SK-N-SH (cell line): ENCODE measurements around the gene PLXND1. TPM values are rescaled to one million over a fixed set of nuclear protein-coding genes. Genes with fewer than 3 reads are reported as not detected.

Experiments used
- CTCF ChIA-PET: fragments of 300-600, 350-600 bp; formaldehyde crosslinking; extraction: SDS; loops from one replicate; lab custom pipeline; 2021; lab: Yijun Ruan, JAX
- POLR2A ChIA-PET: fragments of 350-600 bp; sonication (Branson Sonifier 250); formaldehyde crosslinking; extraction: SDS; loops from one replicate; lab custom pipeline; 2020; ENCODE audit warnings: antibody characterized with exemption, inconsistent platforms; lab: Yijun Ruan, JAX
- DNase-seq: peaks from one replicate; pipeline ENCODE4 v3.0.0; 2012
- H2AFZ ChIP-seq: fragments of 200-600 bp; sonication (generic); 2 replicates; pipeline ENCODE4 v1.8.1; 2016; ENCODE audit warnings: antibody characterized with exemption, mild to moderate bottlenecking, low read depth
- H3F3A ChIP-seq: fragments of 200-600 bp; sonication (generic); replicated peaks from 2 replicates; pipeline ENCODE3; 2016; ENCODE audit warnings: antibody characterized with exemption, mild to moderate bottlenecking; ENCODE audit not compliant: insufficient read depth
- H3K27ac ChIP-seq, 2 experiments: fragments of 200-500 bp in 1 of 2; fragments of 200-600 bp in 1 of 2; sonication (Bioruptor generic) in 1 of 2; sonication (generic), shearing (Covaris generic) in 1 of 2; 2 replicates each; pipeline versions ENCODE4 v1.5.1 to v1.6.1; 2014 to 2016; ENCODE audit warnings: low read depth in 2 of 2, inconsistent platforms in 1 of 2, low read length in 1 of 2, mild to moderate bottlenecking in 1 of 2, mixed read lengths in 1 of 2
- H3K27me3 ChIP-seq: fragments of 200-600 bp; sonication (generic), shearing (Covaris generic); 2 replicates; pipeline ENCODE4 v1.6.1; 2016; ENCODE audit warnings: mixed run types; ENCODE audit not compliant: insufficient read depth
- H3K36me3 ChIP-seq, 2 experiments: fragments of 200-500 bp in 1 of 2; fragments of 200-600 bp in 1 of 2; sonication (Bioruptor generic) in 1 of 2; sonication (generic) in 1 of 2; replicated peaks in 1 of 2; 2 replicates each; pipeline versions ENCODE3 to v1.5.1; 2014 to 2016; ENCODE audit warnings: low read length in 1 of 2, mild to moderate bottlenecking in 1 of 2; ENCODE audit not compliant: insufficient read depth in 2 of 2, control insufficient read depth in 1 of 2
- H3K4me1 ChIP-seq, 2 experiments: fragments of 200-500 bp in 1 of 2; fragments of 200-600 bp in 1 of 2; sonication (Bioruptor generic) in 1 of 2; sonication (generic), shearing (Covaris generic) in 1 of 2; 2 replicates each; pipeline versions ENCODE4 v1.5.1 to v1.6.1; 2014 to 2016; ENCODE audit warnings: low read depth in 1 of 2, low read length in 1 of 2, mixed run types in 1 of 2; ENCODE audit not compliant: insufficient read depth in 2 of 2, control insufficient read depth in 1 of 2
- H3K4me2 ChIP-seq: fragments of 200-600 bp; sonication (generic), shearing (Covaris generic); 2 replicates; pipeline ENCODE4 v1.6.1; 2017; ENCODE audit warnings: mixed run types
- H3K4me3 ChIP-seq, 2 experiments: fragments of 200-500 bp in 1 of 2; fragments of 200-600 bp in 1 of 2; sonication (Bioruptor generic) in 1 of 2; sonication (generic), shearing (Covaris generic) in 1 of 2; 2 replicates each; pipeline versions ENCODE4 v1.5.1 to v1.8.1; 2014 to 2016; ENCODE audit warnings: low read depth in 2 of 2, inconsistent platforms in 1 of 2, low read length in 1 of 2, mild to moderate bottlenecking in 1 of 2, mixed read lengths in 1 of 2, moderate library complexity in 1 of 2
- H3K79me2 ChIP-seq: fragments of 200-600 bp; sonication (generic); 2 replicates; pipeline ENCODE4 v1.8.1; 2017; ENCODE audit warnings: mild to moderate bottlenecking; ENCODE audit not compliant: insufficient read depth
- H3K9ac ChIP-seq: fragments of 200-600 bp; sonication (generic); 2 replicates; pipeline ENCODE4 v1.6.1; 2017; ENCODE audit warnings: mixed run types
- H3K9me2 ChIP-seq: fragments of 200-600 bp; sonication (generic); 2 replicates; pipeline ENCODE4 v1.6.1; 2017; ENCODE audit warnings: mixed run types
- H3K9me3 ChIP-seq: fragments of 200-600 bp; sonication (generic); 2 replicates; pipeline ENCODE4 v1.6.1; 2017; ENCODE audit warnings: mixed run types, mild to moderate bottlenecking, moderate library complexity
- H4K20me1 ChIP-seq: fragments of 200-600 bp; sonication (generic); 2 replicates; pipeline ENCODE4 v1.6.1; 2017; ENCODE audit warnings: mild to moderate bottlenecking, mixed run types; ENCODE audit not compliant: insufficient read depth
- ELF1 ChIP-seq: IDR thresholded peaks from 2 replicates; pipeline ENCODE4 v1.4.0; 2012
- EP300 ChIP-seq, 2 experiments: IDR thresholded peaks; 2 replicates each; pipeline versions ENCODE4 v1.4.0 to v1.6.1; 2012; ENCODE audit warnings: borderline replicate concordance in 1 of 2, low read depth in 1 of 2, low read length in 1 of 2
- EZH2phosphoT487 ChIP-seq: fragments of 200-600 bp; sonication (generic); IDR thresholded peaks from 2 replicates; pipeline ENCODE4 v1.6.1; 2017; ENCODE audit warnings: low read depth, mixed run types, mild to moderate bottlenecking, antibody characterized with exemption, moderate library complexity, borderline replicate concordance
- FOSL2 ChIP-seq: IDR thresholded peaks from 2 replicates; pipeline ENCODE4 v1.4.0; 2012; ENCODE audit warnings: low read depth, mild to moderate bottlenecking, moderate library complexity, borderline replicate concordance
- RAD21 ChIP-seq: IDR thresholded peaks from 2 replicates; pipeline ENCODE4 v1.6.1; 2012; ENCODE audit warnings: mild to moderate bottlenecking, low read length
- RFX5 ChIP-seq: IDR thresholded peaks from 2 replicates; pipeline ENCODE4 v1.6.1; 2012; ENCODE audit warnings: mild to moderate bottlenecking, improper control_type of control experiment, low read length
- SIN3A ChIP-seq: IDR thresholded peaks from 2 replicates; pipeline ENCODE4 v1.6.1; 2012; ENCODE audit warnings: low read depth, mild to moderate bottlenecking, low read length, moderate library complexity, borderline replicate concordance
- SMC3 ChIP-seq: IDR thresholded peaks from 2 replicates; pipeline ENCODE4 v1.6.1; 2012; ENCODE audit warnings: low read depth, low read length, improper control_type of control experiment
- TEAD4 ChIP-seq: IDR thresholded peaks from 2 replicates; pipeline ENCODE4 v1.4.0; 2012; ENCODE audit warnings: mild to moderate bottlenecking, borderline replicate concordance; ENCODE audit not compliant: insufficient read depth
- USF2 ChIP-seq: fragments of 150-350 bp; IDR thresholded peaks from 2 replicates; pipeline ENCODE4 v1.6.1; 2017; ENCODE audit warnings: antibody characterized with exemption, low read length, low read depth, borderline replicate concordance
- WGBS: methylation state at CpG from one replicate; pipeline ENCODE4 v1.1.6; 2017; ENCODE audit warnings: low lambda C conversion rate; 5-methylcytosine and 5-hydroxymethylcytosine counted together
- polyA plus RNA-seq, 3 experiments: library from polyadenylated mRNA; depleted of rRNA; stranded (reverse); fragments of >200 nt; gene quantifications; 2 replicates each; pipeline ENCODE4 v1.2.3, GENCODE V29; 2012
- TF ChIP-seq, protein P1 (sequence below): IDR thresholded peaks from 2 replicates; pipeline ENCODE4 v1.6.1; 2012; ENCODE audit warnings: mild to moderate bottlenecking, low read depth, low read length, moderate library complexity
- TF ChIP-seq, protein P2 (sequence below): IDR thresholded peaks from 2 replicates; pipeline ENCODE4 v1.4.0; 2012; ENCODE audit warnings: low read depth, borderline replicate concordance
- TF ChIP-seq, protein P3 (sequence below): fragments of 200-600 bp; sonication (generic); IDR thresholded peaks from 2 replicates; pipeline ENCODE4 v1.6.1; 2017; ENCODE audit warnings: antibody characterized with exemption, mild to moderate bottlenecking, moderate library complexity
- TF ChIP-seq, protein P4 (sequence below): IDR thresholded peaks from 2 replicates; pipeline ENCODE4; 2012

PLXND1 gene
- polyA plus RNA-seq, 1 of the 3 experiments (the other 2 are of a cell fraction) = 53.5 TPM

DNA sequence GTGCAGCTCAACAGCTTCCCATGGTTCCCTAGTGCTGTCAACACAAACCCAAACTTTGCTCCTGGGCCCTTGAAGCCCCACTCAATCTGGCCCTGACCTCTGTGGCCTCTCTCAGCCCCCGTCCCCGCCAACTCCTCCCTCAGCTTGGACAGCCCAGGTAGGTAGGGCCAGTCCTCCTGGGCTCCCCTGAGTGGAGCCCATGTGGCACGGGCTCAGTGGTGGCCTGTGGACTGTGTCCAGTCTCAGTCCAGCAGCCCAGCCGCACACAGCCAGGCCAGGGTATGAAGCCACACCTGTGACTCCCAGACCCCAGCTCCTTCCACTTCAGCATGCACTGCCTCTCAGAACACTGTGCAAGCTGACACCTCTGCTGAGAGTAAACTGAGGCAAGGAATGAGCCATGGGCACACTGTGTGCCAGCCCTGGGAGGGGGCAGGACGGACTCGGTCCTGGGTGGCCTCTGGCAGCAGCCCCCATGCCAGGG, 11.5 kb downstream of the PLXND1 start:
- POLR2A ChIA-PET = no interaction called here
- no peak overlapping the region for H3K9ac ChIP-seq
- 94% methylated on average over 4 of the region's 6 CpGs for WGBS

GRCh38 chr3:129594409-129594808, 12.1 kb downstream of the PLXND1 start:
- Histone ChIP-seq H3K4me2 (no peak overlapping the region), H3K9ac (no peak overlapping the region), H4K20me1 (no peaks in the 10 kb centered on the region), H3K9me2 (no peaks in the 10 kb centered on the region), H3K9me3 (no peaks in the 10 kb centered on the region), H3K27me3 (no peaks in the 10 kb centered on the region), H3K36me3 (no peaks in the 10 kb centered on the region), H3F3A (peaks cover 3% of the 10 kb centered on the region), H2AFZ (no peak overlapping the region), H3K79me2 (peaks cover 19% of the 10 kb centered on the region), H3K4me3 (no peak overlapping the region), H3K27ac (no peak overlapping the region), H3K4me1 (peaks cover 2 to 10% of the 10 kb centered on the region in 2 experiments; a peak in 3 of 4 replicates)
- WGBS = 90% methylated on average over 10 of the region's 10 CpGs
- DNase-seq = no peak
- ChIA-PET POLR2A (no interaction called here), CTCF (interaction anchor here (1.0 to 2.1 kb wide), 3 partner anchors 11 to 104 kb away, joined by 3 to 7 read pairs (median 4); no protein-coding TSS in a partner anchor)
- TF ChIP-seq RAD21 (no peak), USF2 (no peak), RFX5 (no peak), EP300 (IDR thresholded peaks at IDR 0.05; ENCODE audit: borderline replicate concordance in 1 of 2, low read depth in 1 of 2, low read length in 1 of 2) (no peak), ELF1 (no peak), EZH2phosphoT487 (no peak), TEAD4 (no peak), SMC3 (no peak), FOSL2 (no peak)
- TF ChIP-seq, protein P1, sequence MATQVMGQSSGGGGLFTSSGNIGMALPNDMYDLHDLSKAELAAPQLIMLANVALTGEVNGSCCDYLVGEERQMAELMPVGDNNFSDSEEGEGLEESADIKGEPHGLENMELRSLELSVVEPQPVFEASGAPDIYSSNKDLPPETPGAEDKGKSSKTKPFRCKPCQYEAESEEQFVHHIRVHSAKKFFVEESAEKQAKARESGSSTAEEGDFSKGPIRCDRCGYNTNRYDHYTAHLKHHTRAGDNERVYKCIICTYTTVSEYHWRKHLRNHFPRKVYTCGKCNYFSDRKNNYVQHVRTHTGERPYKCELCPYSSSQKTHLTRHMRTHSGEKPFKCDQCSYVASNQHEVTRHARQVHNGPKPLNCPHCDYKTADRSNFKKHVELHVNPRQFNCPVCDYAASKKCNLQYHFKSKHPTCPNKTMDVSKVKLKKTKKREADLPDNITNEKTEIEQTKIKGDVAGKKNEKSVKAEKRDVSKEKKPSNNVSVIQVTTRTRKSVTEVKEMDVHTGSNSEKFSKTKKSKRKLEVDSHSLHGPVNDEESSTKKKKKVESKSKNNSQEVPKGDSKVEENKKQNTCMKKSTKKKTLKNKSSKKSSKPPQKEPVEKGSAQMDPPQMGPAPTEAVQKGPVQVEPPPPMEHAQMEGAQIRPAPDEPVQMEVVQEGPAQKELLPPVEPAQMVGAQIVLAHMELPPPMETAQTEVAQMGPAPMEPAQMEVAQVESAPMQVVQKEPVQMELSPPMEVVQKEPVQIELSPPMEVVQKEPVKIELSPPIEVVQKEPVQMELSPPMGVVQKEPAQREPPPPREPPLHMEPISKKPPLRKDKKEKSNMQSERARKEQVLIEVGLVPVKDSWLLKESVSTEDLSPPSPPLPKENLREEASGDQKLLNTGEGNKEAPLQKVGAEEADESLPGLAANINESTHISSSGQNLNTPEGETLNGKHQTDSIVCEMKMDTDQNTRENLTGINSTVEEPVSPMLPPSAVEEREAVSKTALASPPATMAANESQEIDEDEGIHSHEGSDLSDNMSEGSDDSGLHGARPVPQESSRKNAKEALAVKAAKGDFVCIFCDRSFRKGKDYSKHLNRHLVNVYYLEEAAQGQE = no peak
- TF ChIP-seq, protein P2, sequence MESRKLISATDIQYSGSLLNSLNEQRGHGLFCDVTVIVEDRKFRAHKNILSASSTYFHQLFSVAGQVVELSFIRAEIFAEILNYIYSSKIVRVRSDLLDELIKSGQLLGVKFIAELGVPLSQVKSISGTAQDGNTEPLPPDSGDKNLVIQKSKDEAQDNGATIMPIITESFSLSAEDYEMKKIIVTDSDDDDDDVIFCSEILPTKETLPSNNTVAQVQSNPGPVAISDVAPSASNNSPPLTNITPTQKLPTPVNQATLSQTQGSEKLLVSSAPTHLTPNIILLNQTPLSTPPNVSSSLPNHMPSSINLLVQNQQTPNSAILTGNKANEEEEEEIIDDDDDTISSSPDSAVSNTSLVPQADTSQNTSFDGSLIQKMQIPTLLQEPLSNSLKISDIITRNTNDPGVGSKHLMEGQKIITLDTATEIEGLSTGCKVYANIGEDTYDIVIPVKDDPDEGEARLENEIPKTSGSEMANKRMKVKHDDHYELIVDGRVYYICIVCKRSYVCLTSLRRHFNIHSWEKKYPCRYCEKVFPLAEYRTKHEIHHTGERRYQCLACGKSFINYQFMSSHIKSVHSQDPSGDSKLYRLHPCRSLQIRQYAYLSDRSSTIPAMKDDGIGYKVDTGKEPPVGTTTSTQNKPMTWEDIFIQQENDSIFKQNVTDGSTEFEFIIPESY = no peak

More for the DNA sequence above, 11.5 kb downstream of the PLXND1 start:
- TF ChIP-seq, protein P3, sequence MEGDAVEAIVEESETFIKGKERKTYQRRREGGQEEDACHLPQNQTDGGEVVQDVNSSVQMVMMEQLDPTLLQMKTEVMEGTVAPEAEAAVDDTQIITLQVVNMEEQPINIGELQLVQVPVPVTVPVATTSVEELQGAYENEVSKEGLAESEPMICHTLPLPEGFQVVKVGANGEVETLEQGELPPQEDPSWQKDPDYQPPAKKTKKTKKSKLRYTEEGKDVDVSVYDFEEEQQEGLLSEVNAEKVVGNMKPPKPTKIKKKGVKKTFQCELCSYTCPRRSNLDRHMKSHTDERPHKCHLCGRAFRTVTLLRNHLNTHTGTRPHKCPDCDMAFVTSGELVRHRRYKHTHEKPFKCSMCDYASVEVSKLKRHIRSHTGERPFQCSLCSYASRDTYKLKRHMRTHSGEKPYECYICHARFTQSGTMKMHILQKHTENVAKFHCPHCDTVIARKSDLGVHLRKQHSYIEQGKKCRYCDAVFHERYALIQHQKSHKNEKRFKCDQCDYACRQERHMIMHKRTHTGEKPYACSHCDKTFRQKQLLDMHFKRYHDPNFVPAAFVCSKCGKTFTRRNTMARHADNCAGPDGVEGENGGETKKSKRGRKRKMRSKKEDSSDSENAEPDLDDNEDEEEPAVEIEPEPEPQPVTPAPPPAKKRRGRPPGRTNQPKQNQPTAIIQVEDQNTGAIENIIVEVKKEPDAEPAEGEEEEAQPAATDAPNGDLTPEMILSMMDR = no peak
- TF ChIP-seq SIN3A = no peak
- TF ChIP-seq, protein P4, sequence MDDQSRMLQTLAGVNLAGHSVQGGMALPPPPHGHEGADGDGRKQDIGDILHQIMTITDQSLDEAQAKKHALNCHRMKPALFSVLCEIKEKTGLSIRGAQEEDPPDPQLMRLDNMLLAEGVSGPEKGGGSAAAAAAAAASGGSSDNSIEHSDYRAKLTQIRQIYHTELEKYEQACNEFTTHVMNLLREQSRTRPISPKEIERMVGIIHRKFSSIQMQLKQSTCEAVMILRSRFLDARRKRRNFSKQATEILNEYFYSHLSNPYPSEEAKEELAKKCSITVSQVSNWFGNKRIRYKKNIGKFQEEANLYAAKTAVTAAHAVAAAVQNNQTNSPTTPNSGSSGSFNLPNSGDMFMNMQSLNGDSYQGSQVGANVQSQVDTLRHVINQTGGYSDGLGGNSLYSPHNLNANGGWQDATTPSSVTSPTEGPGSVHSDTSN = no peak
- Histone ChIP-seq H3K27ac (no peak overlapping the region), H3K79me2 (peaks cover 20% of the 10 kb centered on the region), H3K9me2 (no peaks in the 10 kb centered on the region), H3F3A (peaks cover 3% of the 10 kb centered on the region), H4K20me1 (no peaks in the 10 kb centered on the region), H2AFZ (no peak overlapping the region), H3K9me3 (no peaks in the 10 kb centered on the region), H3K4me3 (no peak overlapping the region), H3K27me3 (no peaks in the 10 kb centered on the region), H3K4me1 (peaks cover 2 to 16% of the 10 kb centered on the region in 2 experiments; a peak in 3 of 4 replicates), H3K36me3 (no peaks in the 10 kb centered on the region), H3K4me2 (no peak overlapping the region)
- CTCF ChIA-PET = interaction anchor here (1.3 to 2.1 kb wide), 2 partner anchors 11 to 104 kb away, joined by 4 to 7 read pairs; no protein-coding TSS in a partner anchor
- no peak for DNase-seq
